Activated CD4-positive, alpha-beta T cell treated with anti-CD3 and anti-CD28 coated beads for 24 hours (primary cell): ENCODE measurements around the gene SLC38A3.
"Not testable (repeated sequence)": the region's sequence is repeated elsewhere in the genome, so short reads cannot be mapped to it uniquely, and the experiment has no call there.

Experiments used
- DNase-seq, 2 donors: peaks; one replicate each; pipeline ENCODE4 v3.0.0-alpha.2; 2020; ENCODE audit warnings: low read depth in 2 of 2

SLC38A3 gene

GRCh38 chr3:50230794-50231125 lies 25.7 kb downstream of the SLC38A3 start:
- DNase-seq, result no peak

GRCh38 chr3:50231581-50231980 lies 26.5 kb downstream of the SLC38A3 start:
- DNase-seq, result no peak

GRCh38 chr3:50232303-50232702 lies 27.2 kb downstream of the SLC38A3 start:
- no peak for DNase-seq

GRCh38 chr3:50233176-50233575 lies 28.1 kb downstream of the SLC38A3 start:
- DNase-seq, result no peak

DNA sequence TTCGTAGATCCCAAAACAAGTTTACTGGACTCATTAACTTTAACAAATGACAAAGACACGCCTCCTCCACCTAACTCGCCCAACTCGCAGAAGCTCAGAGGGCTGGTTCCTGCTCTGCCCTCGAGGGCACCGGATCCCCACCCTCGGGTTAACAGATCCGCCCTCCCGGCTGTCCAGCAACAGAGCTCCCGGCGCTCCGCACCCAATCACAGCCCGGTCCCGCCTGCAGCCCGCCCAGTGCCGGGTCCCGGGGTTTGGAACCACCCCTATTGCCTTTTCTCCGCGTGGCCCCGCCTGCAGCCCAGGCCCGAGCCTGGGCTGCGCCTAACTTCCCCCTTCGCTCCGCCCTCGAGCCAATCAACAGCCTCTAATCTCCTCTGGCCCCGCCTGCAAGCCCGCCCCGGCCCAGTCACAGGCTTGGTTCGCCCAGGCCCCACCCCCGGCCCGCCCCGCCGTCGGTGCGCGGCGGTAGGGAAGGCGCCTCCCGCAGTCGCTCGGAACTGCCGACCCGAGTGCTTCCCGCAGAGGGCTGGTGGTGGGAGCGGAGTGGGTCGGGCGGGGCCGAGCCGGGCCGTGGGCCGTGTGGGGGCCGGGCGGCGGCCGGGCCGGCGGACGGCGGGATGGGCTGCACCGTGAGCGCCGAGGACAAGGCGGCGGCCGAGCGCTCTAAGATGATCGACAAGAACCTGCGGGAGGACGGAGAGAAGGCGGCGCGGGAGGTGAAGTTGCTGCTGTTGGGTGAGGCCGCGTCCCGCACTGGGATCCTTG lies 30.8 kb downstream of the SLC38A3 start, which contains the start of gene GNAI2:
TSS of gene GNAI2 (plus strand) at position 489 of the 768 bp plus-strand sequence. CDS start at position 621, 132 bp downstream.
- peak; percentile 97 to 98 for DNase-seq

- DNase-seq, result no peak
Observed at GRCh38 chr3:50236484-50237132, 31.5 kb downstream of the SLC38A3 start.

- DNase-seq, result no peak
Observed at GRCh38 chr3:50237133-50237651, 32.1 kb downstream of the SLC38A3 start.

GRCh38 chr3:50237754-50238548 lies 32.9 kb downstream of the SLC38A3 start:
- peak; percentile 75 to 83 for DNase-seq

DNA sequence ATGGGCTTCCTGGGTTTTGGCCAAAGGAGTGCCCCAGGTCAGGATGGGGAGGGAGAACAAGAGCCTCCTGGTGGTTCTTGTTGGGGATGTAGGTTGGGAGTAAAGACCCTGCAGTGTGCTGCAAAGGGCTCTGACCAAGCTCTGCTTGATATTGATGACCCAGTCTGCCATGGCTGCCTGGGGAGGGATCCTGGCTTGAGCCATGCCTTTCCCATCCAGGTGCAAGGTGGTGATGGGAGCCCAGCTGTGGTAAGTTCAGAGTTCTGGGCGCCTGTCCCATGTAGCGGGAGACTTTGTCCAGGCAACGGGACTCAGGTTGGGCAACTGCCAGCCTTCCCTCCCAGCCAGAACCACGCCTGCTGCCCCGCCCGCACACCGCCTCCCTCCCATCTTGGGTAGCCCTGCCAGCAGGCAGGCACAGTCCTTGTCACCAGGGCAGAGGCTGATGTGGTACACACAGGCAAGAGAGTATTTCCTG lies 33.5 kb downstream of the SLC38A3 start:
- no peak for DNase-seq

DNA sequence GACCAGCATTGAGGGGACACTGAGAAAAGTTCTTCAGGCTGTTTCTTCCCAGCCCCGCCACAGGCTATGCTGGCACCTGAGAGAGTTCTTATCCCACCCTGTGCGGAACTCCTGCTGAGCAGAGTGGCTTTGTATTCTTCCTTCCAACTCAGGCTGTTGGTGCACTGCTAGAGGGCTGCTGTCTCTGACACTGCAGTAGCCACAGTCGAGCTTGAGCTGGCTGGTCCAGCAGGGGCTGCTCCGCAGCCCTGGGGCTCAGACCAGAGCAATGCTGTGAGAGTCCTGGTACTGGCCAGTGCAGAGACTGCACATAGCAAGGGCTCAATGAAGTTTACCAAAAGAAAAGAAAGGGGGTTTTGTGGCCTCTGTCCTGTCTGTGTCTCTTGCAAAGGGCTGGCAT lies 34.6 kb downstream of the SLC38A3 start:
- DNase-seq, result no peak

DNA sequence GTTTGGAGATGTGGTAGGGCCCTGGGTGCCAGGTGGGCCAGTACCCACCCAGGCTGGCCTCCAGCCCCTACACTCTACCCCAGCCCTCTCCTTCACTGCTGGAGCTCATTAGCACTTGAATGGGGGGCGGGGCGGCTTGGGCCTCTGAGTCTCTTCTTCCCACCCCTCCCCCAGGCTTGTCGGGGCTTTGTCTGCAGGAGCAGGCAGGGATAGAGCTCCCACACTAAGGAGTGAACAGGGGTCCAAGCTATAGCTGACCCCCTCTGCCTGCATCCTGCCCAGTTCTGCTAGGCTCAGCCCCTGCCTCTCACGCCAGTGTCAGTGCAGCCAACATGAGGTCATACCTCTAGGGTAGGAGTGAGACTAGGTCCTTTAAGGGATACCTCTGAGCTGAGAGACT lies 36.1 kb downstream of the SLC38A3 start:
- no peak for DNase-seq

- no peak for DNase-seq
Observed at GRCh38 chr3:50241713-50242380, 36.8 kb downstream of the SLC38A3 start.

DNA sequence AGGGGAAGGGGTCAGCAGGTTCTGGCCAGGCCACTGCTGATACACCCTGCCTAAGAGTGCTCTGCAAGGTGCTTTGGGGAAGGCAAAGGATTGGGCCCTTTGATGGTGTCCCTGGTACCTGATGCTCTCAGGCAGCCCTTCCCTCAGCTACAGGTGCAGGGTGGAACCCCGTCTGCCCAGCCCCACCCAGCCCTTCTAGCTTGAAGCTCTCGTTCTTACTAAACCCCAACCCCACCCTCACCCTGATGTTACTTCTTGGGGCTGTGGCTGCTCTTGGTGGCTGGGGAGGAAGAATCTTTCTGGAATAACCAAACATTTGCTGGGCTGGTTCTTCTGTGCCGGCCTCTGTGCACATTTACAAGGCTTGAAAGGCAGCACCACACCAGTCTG lies 37.3 kb downstream of the SLC38A3 start:
- DNase-seq, result no peak

DNA sequence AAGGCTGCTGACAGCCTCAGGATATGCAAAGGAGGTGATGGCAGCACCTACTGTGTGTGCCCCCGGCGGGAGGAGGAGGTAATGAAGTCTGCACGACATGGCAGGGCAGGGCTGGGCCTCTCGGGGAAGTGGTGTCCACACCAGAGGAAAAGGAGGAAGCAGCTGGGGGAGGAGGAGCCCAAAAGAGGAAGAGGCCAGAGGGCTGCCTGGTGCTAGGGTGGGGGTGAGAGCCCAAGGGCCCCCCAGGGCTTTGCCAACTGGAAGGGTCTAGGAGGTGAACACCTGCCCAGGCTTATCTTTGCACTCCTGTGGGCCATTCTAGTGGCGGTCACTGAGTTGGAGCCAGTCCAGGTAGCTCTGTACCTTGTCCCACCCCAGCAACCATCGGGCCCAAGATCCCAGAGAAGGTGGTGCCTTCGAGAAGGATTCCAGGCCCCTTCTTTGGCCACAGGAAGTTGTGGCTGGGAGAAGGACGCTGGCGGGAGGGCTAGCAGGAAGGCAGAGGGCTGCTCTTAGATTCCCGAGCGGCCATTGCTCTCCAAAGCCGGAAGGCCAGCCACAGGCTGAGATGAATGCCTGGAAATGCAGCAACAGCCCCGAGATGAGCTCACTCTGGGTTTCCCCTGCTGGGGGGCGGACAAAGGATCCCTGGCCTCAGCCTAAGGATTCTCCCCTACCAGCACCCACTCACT lies 37.9 kb downstream of the SLC38A3 start:
- DNase-seq, result no peak

DNA sequence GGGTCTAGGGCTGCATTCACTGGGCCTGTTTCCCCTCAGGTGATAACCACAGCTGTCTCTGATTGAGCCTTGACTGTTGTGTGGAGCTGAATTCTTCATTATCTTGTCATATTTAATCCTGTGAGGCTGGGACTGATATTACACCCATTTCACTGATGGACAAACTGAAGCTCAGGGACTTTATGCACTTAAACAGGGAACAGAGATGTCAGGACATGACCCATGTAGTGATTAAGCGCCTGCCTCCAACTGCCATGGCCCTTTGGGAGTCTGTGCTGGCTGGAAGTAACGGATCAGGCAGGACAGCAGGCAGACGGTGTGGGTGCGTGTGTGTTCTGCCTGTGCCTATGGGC lies 38.4 kb downstream of the SLC38A3 start:
- no peak for DNase-seq

DNA sequence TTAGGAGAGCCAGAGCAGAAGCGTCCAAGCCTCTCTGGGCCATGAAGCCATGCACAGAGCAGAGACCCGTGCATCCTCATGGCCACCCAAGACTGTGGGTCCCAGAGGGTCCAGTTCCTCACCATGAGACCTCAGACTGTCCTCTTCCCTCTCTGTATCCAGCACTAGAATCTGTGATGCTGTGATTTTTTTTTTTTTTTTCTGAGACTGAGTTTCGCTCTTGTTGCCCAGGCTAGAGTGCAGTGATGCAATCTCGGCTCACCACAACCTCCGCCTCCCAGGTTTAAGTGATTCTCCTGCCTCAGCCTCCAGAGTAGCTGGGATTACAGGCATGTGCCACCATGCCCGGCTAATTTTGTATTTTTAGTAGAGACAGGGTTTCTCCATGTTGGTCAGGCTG lies 39.7 kb downstream of the SLC38A3 start:
- not testable (repeated sequence) for DNase-seq

- no peak for DNase-seq
Observed at GRCh38 chr3:50245251-50245745, 40.2 kb downstream of the SLC38A3 start.

- peak; percentile 95 for DNase-seq
Observed at GRCh38 chr3:50245831-50246516, 40.9 kb downstream of the SLC38A3 start.

GRCh38 chr3:50246517-50246954 lies 41.5 kb downstream of the SLC38A3 start:
- peak; percentile 71 to 73 for DNase-seq

DNA sequence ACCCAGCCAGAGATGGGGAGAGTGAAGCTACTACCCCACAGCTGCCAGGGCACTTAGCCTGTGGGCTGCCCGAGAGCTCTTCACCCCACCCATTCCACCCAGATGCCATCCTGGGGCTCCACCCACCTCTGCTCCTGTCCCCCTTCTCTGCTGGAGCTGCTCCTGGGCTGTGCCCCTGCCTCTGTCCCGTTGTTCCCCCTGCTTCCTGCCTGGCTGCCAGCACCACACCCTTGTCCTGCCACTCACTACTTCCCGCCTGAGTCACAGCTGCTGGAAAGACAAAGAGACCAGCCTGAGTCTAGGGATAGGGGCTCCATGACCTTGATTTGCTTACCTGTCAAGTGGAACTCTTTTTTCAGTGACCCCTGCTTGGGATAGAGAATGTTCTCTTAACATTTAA lies 43.3 kb downstream of the SLC38A3 start:
- no peak for DNase-seq
